H1 (cell line): ENCODE data around the gene OSBPL5. TPM values are rescaled to one million over a fixed set of nuclear protein-coding genes. Genes with fewer than 3 reads are reported as not detected.
A peak's percentile ranks its signal among the peaks of the same experiment; 100 is the strongest.

ENCODE experiments used
- CTCF ChIA-PET: fragments of 300-600 bp; sonication (Branson Sonifier 250); formaldehyde crosslinking; loops from one replicate; lab custom pipeline; 2021; ENCODE audit not compliant: partially characterized antibody; lab: Charles Lee
- POLR2A ChIA-PET: fragments of 300-600 bp; sonication (Branson Sonifier 250); formaldehyde crosslinking; loops from one replicate; lab custom pipeline; 2021; ENCODE audit warnings: inconsistent platforms; ENCODE audit not compliant: partially characterized antibody; lab: Charles Lee
- DNase-seq, 2 experiments: peaks; one replicate each; pipeline versions ENCODE4 v3.0.0 to v3.0.0-alpha.2; 2010 to 2022; ENCODE audit warnings: low spot score in 2 of 2, low read depth in 1 of 2, mixed read lengths in 1 of 2
- FAIRE-seq: peaks from 2 replicates; lab custom pipeline; 2011; peaks lifted over from hg19 to GRCh38; lab: Jason Lieb, UNC
- H2AFZ ChIP-seq: 2 replicates; pipeline ENCODE4 v1.8.1; 2012; ENCODE audit warnings: low read length, inconsistent platforms
- H2AK5ac ChIP-seq: 2 replicates; pipeline ENCODE4 v1.6.1; 2013; ENCODE audit warnings: low read depth, low read length
- H2BK120ac ChIP-seq: replicated peaks from 2 replicates; pipeline ENCODE3; 2013; ENCODE audit warnings: low read depth, low read length, inconsistent platforms
- H2BK12ac ChIP-seq: 2 replicates; pipeline ENCODE4 v1.6.1; 2013; ENCODE audit warnings: low read depth, low read length
- H2BK15ac ChIP-seq: 2 replicates; pipeline ENCODE4 v1.6.1; 2013; ENCODE audit warnings: low read length
- H2BK20ac ChIP-seq: 2 replicates; pipeline ENCODE4 v1.6.1; 2013; ENCODE audit warnings: low read length
- H2BK5ac ChIP-seq: 2 replicates; pipeline ENCODE4 v1.6.1; 2013; ENCODE audit warnings: low read depth, low read length
- H3K14ac ChIP-seq: 2 replicates; pipeline ENCODE4 v1.6.1; 2013; ENCODE audit warnings: inconsistent platforms; ENCODE audit not compliant: insufficient read length
- H3K18ac ChIP-seq: 2 replicates; pipeline ENCODE4 v1.6.1; 2013; ENCODE audit warnings: low read length; ENCODE audit errors: extremely low read depth
- H3K23ac ChIP-seq: 2 replicates; pipeline ENCODE4 v1.6.1; 2013; ENCODE audit warnings: inconsistent platforms; ENCODE audit not compliant: insufficient read length
- H3K23me2 ChIP-seq: 2 replicates; pipeline ENCODE4 v1.6.1; 2013; ENCODE audit warnings: low read depth, low read length
- H3K27ac ChIP-seq: 2 replicates; pipeline ENCODE4 v1.6.1; 2011; ENCODE audit warnings: low read depth, low read length, inconsistent platforms
- H3K27me3 ChIP-seq, 4 experiments: replicated peaks in 1 of 4; 1 replicate in 1 of 4; 2 replicates in 3 of 4; pipeline versions ENCODE4 v1.6.1 to v1.8.1; 2011 to 2013; ENCODE audit warnings: low read length in 3 of 4, mild to moderate bottlenecking in 3 of 4, inconsistent platforms in 2 of 4, mixed read lengths in 2 of 4, moderate library complexity in 1 of 4; ENCODE audit not compliant: control insufficient read depth in 3 of 4, insufficient read depth in 3 of 4; ENCODE audit errors: extremely low read depth in 1 of 4
- H3K36me3 ChIP-seq, 4 experiments: 2 replicates each; pipeline versions ENCODE4 v1.6.1 to v1.8.1; 2011 to 2013; ENCODE audit warnings: mild to moderate bottlenecking in 4 of 4, low read length in 3 of 4, moderate library complexity in 2 of 4, control low read depth in 1 of 4, inconsistent platforms in 1 of 4; ENCODE audit not compliant: insufficient read depth in 4 of 4, control insufficient read depth in 2 of 4
- H3K4ac ChIP-seq: replicated peaks from 2 replicates; pipeline ENCODE3; 2013; ENCODE audit warnings: low read length, low read depth, mixed read lengths, inconsistent platforms; ENCODE audit not compliant: insufficient read length
- H3K4me1 ChIP-seq, 4 experiments: replicated peaks in 1 of 4; 1 replicate in 1 of 4; 2 replicates in 3 of 4; pipeline versions ENCODE4 v1.6.1 to v1.8.1; 2011 to 2013; ENCODE audit warnings: low read length in 3 of 4, inconsistent platforms in 2 of 4, mixed read lengths in 1 of 4; ENCODE audit not compliant: insufficient read depth in 4 of 4, control insufficient read depth in 3 of 4
- H3K4me2 ChIP-seq, 2 experiments: 2 replicates each; pipeline versions ENCODE4 v1.6.1 to v1.8.1; 2011 to 2013; ENCODE audit warnings: low read depth in 2 of 2, low read length in 2 of 2, control low read depth in 1 of 2, inconsistent platforms in 1 of 2, mild to moderate bottlenecking in 1 of 2; ENCODE audit not compliant: insufficient read depth in 1 of 2
- H3K4me3 ChIP-seq, 4 experiments: fragments of 200-600, 300-600 bp in 1 of 4; sonication (generic), shearing (Covaris generic), sonication (Bioruptor Twin) in 1 of 4; 2 replicates each; pipeline versions ENCODE4 v1.5.1 to v1.8.1; 2011 to 2016; ENCODE audit warnings: low read length in 4 of 4, low read depth in 3 of 4, control low read depth in 2 of 4, inconsistent platforms in 2 of 4, mild to moderate bottlenecking in 2 of 4, mixed read lengths in 1 of 4, moderate library complexity in 1 of 4; ENCODE audit not compliant: insufficient read depth in 2 of 4; ENCODE audit errors: extremely low read depth in 1 of 4
- H3K56ac ChIP-seq: replicated peaks from 2 replicates; pipeline ENCODE3; 2013; ENCODE audit warnings: low read depth, mild to moderate bottlenecking, mixed read lengths, low read length, inconsistent platforms; ENCODE audit not compliant: insufficient read length
- H3K79me1 ChIP-seq: 2 replicates; pipeline ENCODE4 v1.6.1; 2013; ENCODE audit warnings: low read depth, low read length, control low read depth
- H3K79me2 ChIP-seq, 2 experiments: 2 replicates each; pipeline versions ENCODE4 v1.6.1 to v1.8.1; 2012 to 2013; ENCODE audit warnings: low read length in 2 of 2, mild to moderate bottlenecking in 2 of 2, inconsistent platforms in 1 of 2; ENCODE audit not compliant: insufficient read depth in 2 of 2, control insufficient read depth in 1 of 2
- H3K9ac ChIP-seq, 4 experiments: replicated peaks in 1 of 4; 1 replicate in 1 of 4; 2 replicates in 3 of 4; pipeline versions ENCODE4 v1.6.1 to v1.8.1; 2011 to 2013; ENCODE audit warnings: low read depth in 3 of 4, low read length in 3 of 4, control low read depth in 2 of 4, mild to moderate bottlenecking in 2 of 4, moderate library complexity in 2 of 4, inconsistent platforms in 1 of 4; ENCODE audit errors: extremely low read depth in 1 of 4
- H3K9me3 ChIP-seq, 2 experiments: 2 replicates each; pipeline versions ENCODE4 v1.6.1 to v1.8.1; 2012 to 2013; ENCODE audit warnings: mild to moderate bottlenecking in 2 of 2, moderate library complexity in 2 of 2, control low read depth in 1 of 2, inconsistent platforms in 1 of 2, low read depth in 1 of 2, low read length in 1 of 2, mixed read lengths in 1 of 2; ENCODE audit not compliant: insufficient read depth in 2 of 2
- H4K20me1 ChIP-seq, 2 experiments: replicated peaks in 1 of 2; 2 replicates each; pipeline versions ENCODE3 to v1.8.1; 2011 to 2013; ENCODE audit warnings: inconsistent platforms in 2 of 2, low read length in 2 of 2, mild to moderate bottlenecking in 1 of 2; ENCODE audit not compliant: insufficient read depth in 2 of 2, control insufficient read depth in 1 of 2
- H4K5ac ChIP-seq: 2 replicates; pipeline ENCODE4 v1.6.1; 2013; ENCODE audit warnings: low read length, low read depth, mixed read lengths, inconsistent platforms; ENCODE audit not compliant: insufficient read length
- H4K8ac ChIP-seq: 2 replicates; pipeline ENCODE4 v1.8.0; 2013; ENCODE audit warnings: mild to moderate bottlenecking, moderate library complexity, low read length, inconsistent platforms; ENCODE audit not compliant: insufficient read depth; ENCODE audit errors: extremely low read depth
- H4K91ac ChIP-seq: replicated peaks from 2 replicates; pipeline ENCODE3; 2013; ENCODE audit warnings: low read length, mixed read lengths, inconsistent platforms; ENCODE audit not compliant: insufficient read length
- PHF8 ChIP-seq: fragments of 200-600 bp; sonication (generic); conservative IDR thresholded peaks from 2 replicates; pipeline ENCODE4 v1.7.1; 2012; ENCODE audit warnings: low read depth, mild to moderate bottlenecking, inconsistent platforms, low read length, moderate library complexity
- SAP30 ChIP-seq: fragments of 300-600 bp; sonication (generic); IDR thresholded peaks from 2 replicates; pipeline ENCODE4 v1.7.1; 2012; ENCODE audit warnings: low read length, moderate library complexity, mild to moderate bottlenecking, inconsistent platforms; ENCODE audit not compliant: insufficient read depth, insufficient replicate concordance
- WGBS, 2 experiments: shearing (Covaris generic) in 1 of 2; methylation state at CpG; one replicate each; pipeline versions ENCODE4 v1.1.6 to v1.1.7; 2013 to 2015; ENCODE audit warnings: low lambda C conversion rate in 2 of 2, mixed read lengths in 2 of 2, inconsistent platforms in 1 of 2, low coverage in 1 of 2, missing lambda C conversion rate in 1 of 2; ENCODE audit not compliant: insufficient replicate concordance in 2 of 2, insufficient coverage in 1 of 2, insufficient read length in 1 of 2; ENCODE audit errors: extremely low coverage in 1 of 2, missing lambda C conversion rate in 1 of 2; 5-methylcytosine and 5-hydroxymethylcytosine counted together
- polyA plus RNA-seq, 7 experiments: library from polyadenylated mRNA; depleted of rRNA in 3 of 7; stranded (reverse) in 5 of 7; unstranded in 2 of 7; fragments of >200 nt in 5 of 7; fragments of 200-250 nt in 2 of 7; gene quantifications; 1 replicate in 5 of 7; 2 replicates in 1 of 7; 4 replicates in 1 of 7; pipeline versions ENCODE4 v1.2.1 to v1.2.3, GENCODE V29; 2011 to 2013; ENCODE audit warnings: missing spikeins in 2 of 7, mixed read lengths in 2 of 7
- total RNA-seq: library from RNA; stranded (reverse); fragmentation: NEBNext Ultra II Directional; extraction: Animal tissue kit (Norgen Biotek cat#: 25700); gene quantifications from 2 replicates; pipeline ENCODE4 v1.2.1, GENCODE V29; 2021

OSBPL5 gene
- total and polyA plus RNA-seq, 2 of the 8 experiments (the other 6 are each of a cell fraction or from before 2014, with no cell fraction given), result 3.4 to 9.9 TPM

DNA sequence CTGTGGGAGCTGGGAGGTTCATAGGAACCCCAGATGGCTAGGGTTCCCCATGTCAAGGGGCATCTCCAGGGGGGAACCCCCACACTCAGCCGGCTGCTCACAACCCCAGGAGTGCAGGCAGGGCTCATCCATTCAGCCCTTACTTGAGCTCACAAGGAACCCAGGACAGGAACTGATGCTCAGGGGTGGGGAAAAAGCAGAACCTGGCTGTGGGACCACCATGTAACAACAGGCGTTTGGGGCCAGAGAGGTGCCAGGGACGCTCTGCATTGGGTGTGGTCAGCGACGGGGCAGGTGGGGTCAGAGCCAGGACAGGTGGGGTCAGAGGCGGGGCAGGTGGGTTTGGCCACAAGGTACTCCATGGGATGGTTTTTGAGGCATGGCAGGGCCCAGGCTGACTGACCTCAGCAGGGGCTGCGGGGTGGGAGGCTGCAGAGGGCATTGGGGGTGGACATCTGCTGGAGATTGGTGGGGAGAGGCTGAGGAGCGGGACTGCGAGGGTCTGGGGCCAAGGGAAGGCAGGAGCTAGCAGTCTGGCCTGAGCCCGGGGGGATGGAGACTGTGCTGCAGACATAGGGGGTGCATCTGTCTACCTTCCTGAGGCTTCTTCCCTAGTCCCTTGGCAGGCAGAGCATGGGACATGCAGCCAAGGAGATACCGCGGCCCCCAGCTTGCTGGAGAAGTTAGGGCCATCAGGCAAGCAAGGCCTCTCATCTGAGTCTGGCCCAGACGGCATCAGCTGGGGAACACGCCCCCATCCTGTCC is 73.8 kb downstream of the OSBPL5 start:
- POLR2A ChIA-PET, result interaction anchor here (0.8 to 2.9 kb wide), 10 partner anchors 34 to 115 kb away, joined by 3 to 13 read pairs (median 4); partner anchors contain the start of gene CARS1

More for the DNA sequence above, 73.8 kb downstream of the OSBPL5 start:
- H4K20me1 ChIP-seq, result peaks cover 0 to 2% of the 10 kb centered on the region in 2 experiments
- peak overlapping the region in 1 of 2 experiments; percentile 59; a peak in 2 of 4 replicates for H3K4me2 ChIP-seq
- peaks cover 0 to 20% (median 6%) of the 10 kb centered on the region in 4 experiments; a peak in 5 of 7 replicates for H3K4me1 ChIP-seq
- no peak overlapping the region for H3K23ac ChIP-seq
- H3K79me1 ChIP-seq, result no peaks in the 10 kb centered on the region
- DNase-seq, result no peak
- H3K27ac ChIP-seq, result no peak overlapping the region
- H3K18ac ChIP-seq, result no peak overlapping the region
- no peaks in the 10 kb centered on the region for H3K9me3 ChIP-seq
- no peak overlapping the region for H2BK12ac ChIP-seq
- H2AFZ ChIP-seq, result no peak overlapping the region
- H3K4ac ChIP-seq, result no peak overlapping the region
- no peaks in the 10 kb centered on the region for H3K27me3 ChIP-seq
- CTCF ChIA-PET, result interaction anchor here (0.6 to 13.7 kb wide), 43 partner anchors 8 to 161 kb away, joined by 3 to 434 read pairs (median 4); partner anchors contain the start of genes CARS1 and OSBPL5
- no peak overlapping the region for H3K9ac ChIP-seq
- no peak for TF ChIP-seq PHF8
- TF ChIP-seq SAP30, result peak; percentile 32
- no peak overlapping the region for H3K4me3 ChIP-seq
- H2BK20ac ChIP-seq, result no peak overlapping the region
- H3K79me2 ChIP-seq, result no peaks in the 10 kb centered on the region
- no peak for FAIRE-seq
- H3K36me3 ChIP-seq, result no peaks in the 10 kb centered on the region
- no peak overlapping the region for H2BK5ac ChIP-seq
- no peak overlapping the region for H2AK5ac ChIP-seq
- H3K14ac ChIP-seq, result no peak overlapping the region
- no peak overlapping the region; the same call in 1 of the 2 replicates for H2BK15ac ChIP-seq
- H4K5ac ChIP-seq, result no peak overlapping the region
- 67% methylated on average over 13 of the region's 14 CpGs; no CpG with 5 or more reads in 1 of the 2 experiments for WGBS, 2 experiments
- no peak overlapping the region for H4K91ac ChIP-seq
- H3K56ac ChIP-seq, result no peak overlapping the region
- H2BK120ac ChIP-seq, result no peak overlapping the region
- no peaks in the 10 kb centered on the region for H3K23me2 ChIP-seq
- no peak overlapping the region; the same call in 1 of the 2 replicates for H4K8ac ChIP-seq
